Mononuclear cell (primary cell): ENCODE data around the gene GRIK4. TPM values are rescaled to one million over a fixed set of nuclear protein-coding genes. Genes with fewer than 3 reads are reported as not detected.
"Not testable (repeated sequence)": the region's sequence is repeated elsewhere in the genome, so short reads cannot be mapped to it uniquely, and the experiment has no call there.

ENCODE experiments used
- H3K27me3 ChIP-seq: 2 replicates; pipeline ENCODE4 v1.6.0; 2011; ENCODE audit warnings: low read length, control low read depth; ENCODE audit not compliant: insufficient read depth
- H3K4me1 ChIP-seq: 2 replicates; pipeline ENCODE4 v1.5.1; 2011; ENCODE audit warnings: mild to moderate bottlenecking, low read length, control low read depth; ENCODE audit not compliant: insufficient read depth
- H3K4me3 ChIP-seq: 2 replicates; pipeline ENCODE4 v1.5.1; 2011; ENCODE audit warnings: mild to moderate bottlenecking, low read length, moderate library complexity
- H3K9me3 ChIP-seq: 2 replicates; pipeline ENCODE4 v1.5.1; 2011; ENCODE audit warnings: low read depth, mild to moderate bottlenecking, control low read depth, low read length
- total RNA-seq: library from RNA; depleted of rRNA; stranded (reverse); fragments of >200 nt; gene quantifications from one replicate; pipeline ENCODE4 v1.2.3, GENCODE V29; 2012

GRIK4 gene
- total RNA-seq, 1 donor = 0.21 TPM

- H3K27me3 ChIP-seq = no peaks in the 10 kb centered on the region
- no peaks in the 10 kb centered on the region for H3K9me3 ChIP-seq
- H3K4me1 ChIP-seq = no peaks in the 10 kb centered on the region
- H3K4me3 ChIP-seq = no peak overlapping the region
These were observed 236.6 kb downstream of the GRIK4 start for GRCh38 chr11:120747850-120748814.

GRCh38 chr11:120749395-120749794 lies 237.8 kb downstream of the GRIK4 start:
- Histone ChIP-seq H3K9me3 (no peaks in the 10 kb centered on the region), H3K4me1 (no peaks in the 10 kb centered on the region), H3K27me3 (no peaks in the 10 kb centered on the region), H3K4me3 (no peak overlapping the region)

GRCh38 chr11:120750647-120751549 lies 239.3 kb downstream of the GRIK4 start:
- Histone ChIP-seq H3K27me3 (no peaks in the 10 kb centered on the region), H3K4me3 (no peak overlapping the region), H3K9me3 (no peaks in the 10 kb centered on the region), H3K4me1 (no peaks in the 10 kb centered on the region)

GRCh38 chr11:120751550-120751949 lies 240.0 kb downstream of the GRIK4 start:
- Histone ChIP-seq H3K4me3 (no peak overlapping the region), H3K4me1 (no peaks in the 10 kb centered on the region), H3K9me3 (no peaks in the 10 kb centered on the region), H3K27me3 (no peaks in the 10 kb centered on the region)

- Histone ChIP-seq H3K4me1 (no peaks in the 10 kb centered on the region), H3K9me3 (no peaks in the 10 kb centered on the region), H3K4me3 (no peak overlapping the region), H3K27me3 (no peaks in the 10 kb centered on the region)
These were observed 241.1 kb downstream of the GRIK4 start for GRCh38 chr11:120752668-120753067.

- H3K4me1 ChIP-seq = no peaks in the 10 kb centered on the region
- H3K27me3 ChIP-seq = no peaks in the 10 kb centered on the region
- no peak overlapping the region for H3K4me3 ChIP-seq
- no peaks in the 10 kb centered on the region for H3K9me3 ChIP-seq
These were observed 245.4 kb downstream of the GRIK4 start for GRCh38 chr11:120756931-120757330.

- H3K27me3 ChIP-seq = no peaks in the 10 kb centered on the region
- no peaks in the 10 kb centered on the region for H3K4me1 ChIP-seq
- H3K9me3 ChIP-seq = no peaks in the 10 kb centered on the region
- H3K4me3 ChIP-seq = no peak overlapping the region
These were observed 247.5 kb downstream of the GRIK4 start for GRCh38 chr11:120759046-120759445.

- not testable (repeated sequence) for H3K9me3 ChIP-seq, H3K4me1 ChIP-seq, H3K27me3 ChIP-seq, H3K4me3 ChIP-seq
These were observed 254.2 kb downstream of the GRIK4 start for GRCh38 chr11:120765710-120766109.

- H3K4me3 ChIP-seq = no peak overlapping the region
These were observed 254.8 kb downstream of the GRIK4 start for GRCh38 chr11:120766318-120766717.

GRCh38 chr11:120768949-120769348 lies 257.4 kb downstream of the GRIK4 start:
- H3K9me3 ChIP-seq = peaks cover 4% of the 10 kb centered on the region
- H3K27me3 ChIP-seq = peaks cover 8% of the 10 kb centered on the region
- no peak overlapping the region for H3K4me3 ChIP-seq
- no peaks in the 10 kb centered on the region for H3K4me1 ChIP-seq

More at GRCh38 chr11:120766318-120766717, 254.8 kb downstream of the GRIK4 start:
- Histone ChIP-seq H3K9me3 (peaks cover 4% of the 10 kb centered on the region), H3K4me1 (no peaks in the 10 kb centered on the region), H3K27me3 (peaks cover 8% of the 10 kb centered on the region)

- H3K27me3 ChIP-seq = peaks cover 8% of the 10 kb centered on the region
- no peaks in the 10 kb centered on the region for H3K4me1 ChIP-seq
- no peak overlapping the region for H3K4me3 ChIP-seq
- peaks cover 4% of the 10 kb centered on the region for H3K9me3 ChIP-seq
These were observed 258.4 kb downstream of the GRIK4 start for GRCh38 chr11:120769906-120770305.

- H3K9me3 ChIP-seq = peaks cover 4% of the 10 kb centered on the region
- peaks cover 8% of the 10 kb centered on the region for H3K27me3 ChIP-seq
- H3K4me3 ChIP-seq = no peak overlapping the region
- no peaks in the 10 kb centered on the region for H3K4me1 ChIP-seq
These were observed 260.1 kb downstream of the GRIK4 start for GRCh38 chr11:120771551-120772060.

GRCh38 chr11:120773501-120774031 lies 262.0 kb downstream of the GRIK4 start:
- H3K27me3 ChIP-seq = peaks cover 5% of the 10 kb centered on the region

GRCh38 chr11:120774591-120775386 lies 263.2 kb downstream of the GRIK4 start:
- H3K27me3 ChIP-seq = peaks cover 2% of the 10 kb centered on the region
- H3K4me1 ChIP-seq = no peaks in the 10 kb centered on the region
- no peaks in the 10 kb centered on the region for H3K9me3 ChIP-seq
- no peak overlapping the region for H3K4me3 ChIP-seq

More at GRCh38 chr11:120773501-120774031, 262.0 kb downstream of the GRIK4 start:
- Histone ChIP-seq H3K4me3 (no peak overlapping the region), H3K9me3 (no peaks in the 10 kb centered on the region), H3K4me1 (no peaks in the 10 kb centered on the region)
